Neural cell (in vitro differentiated cells): ENCODE data around the gene CCDC12.

Experiments
- EZH2 ChIP-seq: fragments of 200-600, 300-800 bp; shearing (Covaris generic), sonication (generic); IDR thresholded peaks from 2 replicates; pipeline ENCODE4 v1.6.1; 2014; ENCODE audit warnings: antibody characterized with exemption, low read length, borderline replicate concordance, mild to moderate bottlenecking; ENCODE audit not compliant: insufficient read depth, poor library complexity, severe bottlenecking
- POLR2AphosphoS5 ChIP-seq: IDR thresholded peaks from 2 replicates; pipeline ENCODE4 v1.6.1; 2012

DNA sequence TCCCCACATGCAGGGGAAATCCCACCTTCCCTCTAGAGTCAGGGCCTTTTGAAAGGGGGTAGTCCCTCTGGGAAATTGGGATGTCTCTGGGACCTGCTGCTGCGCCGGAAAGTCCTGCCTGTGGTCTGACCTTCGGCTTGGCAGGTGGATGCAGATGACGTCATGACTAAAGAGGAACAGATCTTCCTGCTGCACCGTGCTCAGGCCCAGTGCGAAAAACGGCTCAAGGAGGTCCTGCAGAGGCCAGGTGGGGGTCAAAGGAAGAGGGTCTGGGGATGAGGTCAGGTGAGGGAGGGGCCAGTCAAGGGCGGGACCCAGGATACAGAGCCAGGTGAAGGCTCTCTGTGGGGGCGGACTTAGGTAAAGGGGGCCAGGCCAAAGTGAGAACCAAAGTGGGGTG, 82.8 kb downstream of the CCDC12 start:
- TF ChIP-seq EZH2 = no peak
- no peak for TF ChIP-seq POLR2AphosphoS5
